ENCODE results near the gene KCNQ1. TPM values are rescaled to one million over a fixed set of nuclear protein-coding genes. Genes with fewer than 3 reads are reported as not detected.

The KCNQ1 gene
- total RNA-seq, 4 donors from 2014 or later, result 2.6 to 12.7 (median 4.9) TPM

DNA sequence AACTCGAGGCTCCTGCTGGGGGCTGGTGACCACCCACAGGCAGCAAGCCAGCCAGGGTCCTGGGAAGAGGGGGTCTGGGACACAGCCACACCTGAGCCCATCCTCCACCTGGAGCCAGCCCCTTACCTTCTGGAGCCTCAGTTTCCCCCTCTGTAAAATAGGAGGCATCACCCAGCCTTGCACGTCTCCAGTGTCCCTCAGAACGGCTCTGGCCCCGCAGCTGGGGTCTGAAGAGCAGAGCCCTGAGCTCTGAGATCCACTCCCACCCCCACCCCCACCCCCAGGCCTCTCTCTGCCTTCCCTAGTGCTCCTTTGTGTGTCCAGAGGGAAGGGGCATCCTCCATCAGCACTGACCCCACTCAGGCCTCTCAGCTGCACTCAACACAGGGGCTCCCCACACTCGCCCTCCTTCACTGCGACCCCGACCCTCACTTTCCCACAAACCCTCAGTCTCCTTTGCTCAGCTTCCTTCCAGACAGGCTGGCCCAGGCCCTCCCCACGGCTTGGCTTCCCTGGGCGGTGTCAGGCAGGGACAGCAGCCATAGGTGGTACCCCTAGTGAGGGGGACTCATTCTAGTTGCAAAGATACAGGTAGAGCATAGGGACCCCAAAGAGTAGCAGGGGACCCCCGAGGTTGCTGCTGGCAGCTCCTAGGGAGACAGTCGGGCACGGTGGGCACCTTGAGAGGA lies 288.3 kb downstream of the KCNQ1 start:
- WGBS, 2 donors (ENCODE audit: low coverage in 1 of 2), result 67% methylated on average over 4 of the region's 12 CpGs; no CpG with 5 or more reads in 1 of the 2 donors

GRCh38 chr11:2734181-2735052 lies 289.6 kb downstream of the KCNQ1 start:
- TF ChIP-seq, protein P1, sequence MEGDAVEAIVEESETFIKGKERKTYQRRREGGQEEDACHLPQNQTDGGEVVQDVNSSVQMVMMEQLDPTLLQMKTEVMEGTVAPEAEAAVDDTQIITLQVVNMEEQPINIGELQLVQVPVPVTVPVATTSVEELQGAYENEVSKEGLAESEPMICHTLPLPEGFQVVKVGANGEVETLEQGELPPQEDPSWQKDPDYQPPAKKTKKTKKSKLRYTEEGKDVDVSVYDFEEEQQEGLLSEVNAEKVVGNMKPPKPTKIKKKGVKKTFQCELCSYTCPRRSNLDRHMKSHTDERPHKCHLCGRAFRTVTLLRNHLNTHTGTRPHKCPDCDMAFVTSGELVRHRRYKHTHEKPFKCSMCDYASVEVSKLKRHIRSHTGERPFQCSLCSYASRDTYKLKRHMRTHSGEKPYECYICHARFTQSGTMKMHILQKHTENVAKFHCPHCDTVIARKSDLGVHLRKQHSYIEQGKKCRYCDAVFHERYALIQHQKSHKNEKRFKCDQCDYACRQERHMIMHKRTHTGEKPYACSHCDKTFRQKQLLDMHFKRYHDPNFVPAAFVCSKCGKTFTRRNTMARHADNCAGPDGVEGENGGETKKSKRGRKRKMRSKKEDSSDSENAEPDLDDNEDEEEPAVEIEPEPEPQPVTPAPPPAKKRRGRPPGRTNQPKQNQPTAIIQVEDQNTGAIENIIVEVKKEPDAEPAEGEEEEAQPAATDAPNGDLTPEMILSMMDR (IDR thresholded peaks at IDR 0.05), result no peak
- TF ChIP-seq POLR2A (IDR thresholded peaks at IDR 0.05) (no peak), POLR2AphosphoS5 (IDR thresholded peaks at IDR 0.05) (no peak), EP300 (IDR thresholded peaks at IDR 0.05) (no peak)
- no peaks in the 10 kb centered on the region for H3K27me3 ChIP-seq
- H3K27ac ChIP-seq, result no peak overlapping the region
- no peaks in the 10 kb centered on the region for H3K36me3 ChIP-seq
- no peak overlapping the region for H3K4me3 ChIP-seq
- peaks cover 0 to 15% (median 5%) of the 10 kb centered on the region in 3 donors for H3K4me1 ChIP-seq
- ATAC-seq, result no peak
- 77 to 82% methylated on average over 8 to 9 of the region's 32 CpGs for WGBS, 2 donors (ENCODE audit: low coverage in 1 of 2)
- no peaks in the 10 kb centered on the region for H3K9me3 ChIP-seq

More for the DNA sequence above, 288.3 kb downstream of the KCNQ1 start:
- H3K27ac ChIP-seq, result no peak overlapping the region
- H3K27me3 ChIP-seq, result no peaks in the 10 kb centered on the region
- peaks cover 0 to 15% (median 5%) of the 10 kb centered on the region in 3 donors for H3K4me1 ChIP-seq
- no peak for ATAC-seq
- H3K9me3 ChIP-seq, result no peaks in the 10 kb centered on the region
- no peak overlapping the region for H3K4me3 ChIP-seq
- H3K36me3 ChIP-seq, result no peaks in the 10 kb centered on the region
- TF ChIP-seq POLR2AphosphoS5 (IDR thresholded peaks at IDR 0.05), result no peak
- TF ChIP-seq, protein P1 (IDR thresholded peaks at IDR 0.05), result no peak
- TF ChIP-seq POLR2A (IDR thresholded peaks at IDR 0.05), result no peak

DNA sequence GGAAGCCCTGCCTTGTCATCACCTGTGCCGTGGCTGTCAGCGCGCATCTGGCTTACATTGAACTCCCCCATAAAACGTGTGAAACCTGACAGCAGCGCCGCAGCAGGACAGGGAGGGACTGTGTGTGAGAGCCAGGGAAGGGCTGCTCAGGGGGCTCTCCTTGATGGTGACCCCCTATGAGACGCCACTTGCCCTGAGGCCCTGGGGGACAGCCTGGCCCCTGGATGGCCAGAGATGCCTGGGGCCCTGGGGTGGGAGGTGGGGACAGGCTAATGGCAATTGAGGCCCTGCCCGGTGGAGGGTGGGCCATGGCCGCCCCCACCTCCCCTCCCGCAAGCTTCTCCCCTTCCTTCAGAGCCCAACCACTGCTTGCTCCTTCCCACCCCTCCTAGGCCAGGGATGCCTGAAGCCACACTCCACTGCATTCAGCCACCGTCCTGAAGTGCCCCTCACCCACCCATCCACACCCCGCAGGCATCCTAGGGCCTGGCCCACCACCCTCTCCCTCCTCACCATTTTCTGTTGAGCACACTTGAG lies 290.3 kb downstream of the KCNQ1 start:
- WGBS, 2 donors (ENCODE audit: low coverage in 1 of 2), result 100% methylated on average over 2 of the region's 12 CpGs; no CpG with 5 or more reads in 1 of the 2 donors

GRCh38 chr11:2736577-2737225 lies 291.9 kb downstream of the KCNQ1 start:
- H3K4me1 ChIP-seq, result peaks cover 0 to 9% (median 5%) of the 10 kb centered on the region in 3 donors

More for the DNA sequence above, 290.3 kb downstream of the KCNQ1 start:
- no peaks in the 10 kb centered on the region for H3K36me3 ChIP-seq
- TF ChIP-seq, protein P1 (IDR thresholded peaks at IDR 0.05), result no peak
- TF ChIP-seq POLR2A (IDR thresholded peaks at IDR 0.05) (no peak), EP300 (IDR thresholded peaks at IDR 0.05) (no peak), POLR2AphosphoS5 (IDR thresholded peaks at IDR 0.05) (no peak)
- H3K4me1 ChIP-seq, result peaks cover 0 to 14% (median 5%) of the 10 kb centered on the region in 3 donors
- H3K27me3 ChIP-seq, result no peaks in the 10 kb centered on the region
- H3K9me3 ChIP-seq, result no peaks in the 10 kb centered on the region
- no peak for ATAC-seq
- H3K27ac ChIP-seq, result no peak overlapping the region
- H3K4me3 ChIP-seq, result no peak overlapping the region

More at GRCh38 chr11:2736577-2737225, 291.9 kb downstream of the KCNQ1 start:
- 90 to 100% methylated on average over 1 to 3 of the region's 21 CpGs for WGBS, 2 donors (ENCODE audit: low coverage in 1 of 2)
- H3K27ac ChIP-seq, result no peak overlapping the region
- TF ChIP-seq POLR2AphosphoS5 (IDR thresholded peaks at IDR 0.05) (no peak), EP300 (IDR thresholded peaks at IDR 0.05) (no peak), POLR2A (IDR thresholded peaks at IDR 0.05) (no peak)
- TF ChIP-seq, protein P1 (IDR thresholded peaks at IDR 0.05), result no peak
- H3K4me3 ChIP-seq, result no peak overlapping the region
- no peaks in the 10 kb centered on the region for H3K9me3 ChIP-seq
- no peaks in the 10 kb centered on the region for H3K36me3 ChIP-seq
- ATAC-seq, result no peak
- H3K27me3 ChIP-seq, result no peaks in the 10 kb centered on the region

Measured in gastroesophageal sphincter (tissue), 4 donors.